ENCODE results near the gene CDHR2. TPM values are rescaled to one million over a fixed set of nuclear protein-coding genes. Genes with fewer than 3 reads are reported as not detected.

Gene CDHR2
- total RNA-seq, 2 experiments from 2014 or later = 0.19 to 0.35 TPM

GRCh38 chr5:176530983-176531901 is 17.9 kb upstream of the CDHR2 start:
- Mint-ChIP-seq H3K27ac (peak overlapping the region; percentile 79), H3K9me3 (no peaks in the 10 kb centered on the region), H3K27me3 (ENCODE audit: low read depth) (no peaks in the 10 kb centered on the region), H3K4me1 (ENCODE audit: low read depth) (peaks cover 57% of the 10 kb centered on the region), H3K4me3 (peak overlapping the region; percentile 62), H3K36me3 (ENCODE audit: low read depth) (peaks cover 25% of the 10 kb centered on the region)
- peak; percentile 35 for DNase-seq
- CTCF ChIA-PET = interaction anchor here (0.6 to 1.5 kb wide), 5 partner anchors 15 to 129 kb away, joined by 3 to 10 read pairs (median 3); partner anchors contain the start of gene FAF2
- intact Hi-C loops (cut with micrococcal nuclease) = no loop called here

GRCh38 chr5:176531902-176532493 is 17.1 kb upstream of the CDHR2 start:
- Mint-ChIP-seq H3K27ac (peak overlapping the region; percentile 79), H3K4me3 (peak overlapping the region; percentile 12), H3K36me3 (ENCODE audit: low read depth) (peaks cover 25% of the 10 kb centered on the region), H3K9me3 (no peaks in the 10 kb centered on the region), H3K27me3 (ENCODE audit: low read depth) (no peaks in the 10 kb centered on the region), H3K4me1 (ENCODE audit: low read depth) (peaks cover 57% of the 10 kb centered on the region)
- DNase-seq = no peak
- CTCF ChIA-PET = interaction anchor here (0.9 to 1.0 kb wide), 2 partner anchors 83 to 103 kb away, joined by 3 to 10 read pairs; partner anchors contain the start of gene FAF2
- intact Hi-C loops (cut with micrococcal nuclease) = no loop called here

GRCh38 chr5:176532795-176533194 is 16.3 kb upstream of the CDHR2 start:
- Mint-ChIP-seq H3K36me3 (ENCODE audit: low read depth) (peaks cover 25% of the 10 kb centered on the region), H3K27me3 (ENCODE audit: low read depth) (no peaks in the 10 kb centered on the region), H3K4me1 (ENCODE audit: low read depth) (peaks cover 57% of the 10 kb centered on the region), H3K27ac (peak overlapping the region; percentile 93), H3K4me3 (no peak overlapping the region), H3K9me3 (no peaks in the 10 kb centered on the region)
- DNase-seq = no peak
- intact Hi-C loops (cut with micrococcal nuclease) = no loop called here
- CTCF ChIA-PET = interaction anchor here (1.0 kb wide), 1 partner anchor 116 kb away, joined by 4 read pairs; the partner anchor contains the start of gene CLTB

GRCh38 chr5:176533390-176533789 is 15.8 kb upstream of the CDHR2 start:
- Mint-ChIP-seq H3K27ac (peak overlapping the region; percentile 93), H3K36me3 (ENCODE audit: low read depth) (peaks cover 25% of the 10 kb centered on the region), H3K4me3 (peak overlapping the region; percentile 87), H3K4me1 (ENCODE audit: low read depth) (peaks cover 57% of the 10 kb centered on the region), H3K9me3 (no peaks in the 10 kb centered on the region), H3K27me3 (ENCODE audit: low read depth) (no peaks in the 10 kb centered on the region)
- CTCF ChIA-PET = interaction anchor here (0.6 to 1.0 kb wide), 3 partner anchors 10 to 836 kb away, joined by 3 to 7 read pairs (median 4); partner anchors contain the start of gene CLTB
- intact Hi-C loops (cut with micrococcal nuclease) = no loop called here
- peak; percentile 34 for DNase-seq

- peak overlapping the region; percentile 87 for H3K4me3 Mint-ChIP-seq
- peaks cover 25% of the 10 kb centered on the region for H3K36me3 Mint-ChIP-seq (ENCODE audit: low read depth)
- H3K27me3 Mint-ChIP-seq (ENCODE audit: low read depth) = no peaks in the 10 kb centered on the region
- H3K9me3 Mint-ChIP-seq = no peaks in the 10 kb centered on the region
- H3K27ac Mint-ChIP-seq = peak overlapping the region; percentile 93
- DNase-seq = peak; percentile 75
- H3K4me1 Mint-ChIP-seq (ENCODE audit: low read depth) = peaks cover 58% of the 10 kb centered on the region
- CTCF ChIA-PET = interaction anchor here (0.6 to 1.8 kb wide), 4 partner anchors 9 to 835 kb away, joined by 3 to 7 read pairs (median 4); partner anchors contain the start of genes CLTB and TSPAN17
- intact Hi-C loops (cut with micrococcal nuclease) = loop anchor here (2.0 kb wide), 2 partner anchors 29 to 117 kb away; partner anchors contain the start of gene CLTB
These were observed 15.1 kb upstream of the CDHR2 start for GRCh38 chr5:176533894-176534611.

GRCh38 chr5:176534640-176535039 is 14.5 kb upstream of the CDHR2 start:
- Mint-ChIP-seq H3K4me3 (peak overlapping the region; percentile 87), H3K4me1 (ENCODE audit: low read depth) (peaks cover 60% of the 10 kb centered on the region), H3K36me3 (ENCODE audit: low read depth) (peaks cover 22% of the 10 kb centered on the region), H3K27ac (peak overlapping the region; percentile 93), H3K9me3 (no peaks in the 10 kb centered on the region), H3K27me3 (ENCODE audit: low read depth) (no peaks in the 10 kb centered on the region)
- intact Hi-C loops (cut with micrococcal nuclease) = loop anchor here (1.0 to 5.0 kb wide), 9 partner anchors 9 to 893 kb away; partner anchors contain the start of genes CLTB, FAF2, GRK6 and MXD3
- peak; percentile 27 for DNase-seq
- CTCF ChIA-PET = interaction anchor here (1.3 to 1.8 kb wide), 4 partner anchors 25 to 121 kb away, joined by 3 to 4 read pairs (median 3); partner anchors contain the start of gene TSPAN17

- Mint-ChIP-seq H3K4me1 (ENCODE audit: low read depth) (peaks cover 63% of the 10 kb centered on the region), H3K27ac (peak overlapping the region; percentile 93), H3K36me3 (ENCODE audit: low read depth) (peaks cover 20% of the 10 kb centered on the region), H3K9me3 (no peaks in the 10 kb centered on the region), H3K4me3 (peak overlapping the region; percentile 87), H3K27me3 (ENCODE audit: low read depth) (no peaks in the 10 kb centered on the region)
- CTCF ChIA-PET = interaction anchor here (1.3 to 1.8 kb wide), 4 partner anchors 25 to 121 kb away, joined by 3 to 4 read pairs (median 3); partner anchors contain the start of gene TSPAN17
- peak; percentile 80 for DNase-seq
- intact Hi-C loops (cut with micrococcal nuclease) = loop anchor here (1.0 to 5.0 kb wide), 9 partner anchors 8 to 892 kb away; partner anchors contain the start of genes CLTB, FAF2, GRK6 and MXD3
These were observed 14.0 kb upstream of the CDHR2 start for GRCh38 chr5:176535101-176535663.

- no peak for DNase-seq
- H3K9me3 Mint-ChIP-seq = no peaks in the 10 kb centered on the region
- intact Hi-C loops (cut with micrococcal nuclease) = loop anchor here (1.0 to 5.0 kb wide), 13 partner anchors 8 to 1019 kb away; partner anchors contain the start of genes CLTB, FAF2, GRK6 and KIAA1191
- CTCF ChIA-PET = interaction anchor here (1.3 to 1.8 kb wide), 4 partner anchors 26 to 122 kb away, joined by 3 to 4 read pairs (median 3); partner anchors contain the start of gene TSPAN17
- H3K4me3 Mint-ChIP-seq = peak overlapping the region; percentile 87
- H3K36me3 Mint-ChIP-seq (ENCODE audit: low read depth) = peaks cover 20% of the 10 kb centered on the region
- peaks cover 66% of the 10 kb centered on the region for H3K4me1 Mint-ChIP-seq (ENCODE audit: low read depth)
- no peaks in the 10 kb centered on the region for H3K27me3 Mint-ChIP-seq (ENCODE audit: low read depth)
- peak overlapping the region; percentile 93 for H3K27ac Mint-ChIP-seq
These were observed 13.4 kb upstream of the CDHR2 start for GRCh38 chr5:176535664-176536131.

- Mint-ChIP-seq H3K36me3 (ENCODE audit: low read depth) (peaks cover 16% of the 10 kb centered on the region), H3K27ac (peak overlapping the region; percentile 93), H3K4me1 (ENCODE audit: low read depth) (peaks cover 67% of the 10 kb centered on the region), H3K4me3 (peak overlapping the region; percentile 87), H3K9me3 (no peaks in the 10 kb centered on the region), H3K27me3 (ENCODE audit: low read depth) (no peaks in the 10 kb centered on the region)
- CTCF ChIA-PET = interaction anchor here (1.3 to 1.8 kb wide), 4 partner anchors 26 to 123 kb away, joined by 3 to 4 read pairs (median 3); partner anchors contain the start of gene TSPAN17
- intact Hi-C loops (cut with micrococcal nuclease) = loop anchor here (2.0 to 5.0 kb wide), 9 partner anchors 110 to 1020 kb away; partner anchors contain the start of genes GRK6, KIAA1191, MXD3 and NSD1
- peak; percentile 88 for DNase-seq
These were observed 12.8 kb upstream of the CDHR2 start for GRCh38 chr5:176536132-176536901.

- peak within 1 kb of the TSS; percentile 87 for H3K4me3 Mint-ChIP-seq
- H3K4me1 Mint-ChIP-seq (ENCODE audit: low read depth) = peaks cover 67% of the 10 kb centered on the region
- H3K27ac Mint-ChIP-seq = peak within 1 kb of the TSS; percentile 93
- peak; percentile 99 for DNase-seq
- peaks cover 15% of the 10 kb centered on the region for H3K36me3 Mint-ChIP-seq (ENCODE audit: low read depth)
- no peaks in the 10 kb centered on the region for H3K27me3 Mint-ChIP-seq (ENCODE audit: low read depth)
- intact Hi-C loops (cut with micrococcal nuclease) = loop anchor here (1.0 to 5.0 kb wide), 10 partner anchors 110 to 1020 kb away; partner anchors contain the start of genes GRK6, HIGD2A, KIAA1191 and MXD3
- H3K9me3 Mint-ChIP-seq = no peaks in the 10 kb centered on the region
- CTCF ChIA-PET = no interaction called here
These were observed 12.1 kb upstream of the CDHR2 start, which contains the start of gene RNF44 for GRCh38 chr5:176536902-176537553. RNF44 (minus strand) TSS chr5:176537402; CDS start chr5:176532472, 4,930 bp downstream.
